H1 (cell line): ENCODE measurements around the gene DLG4. TPM values are rescaled to one million over a fixed set of nuclear protein-coding genes. Genes with fewer than 3 reads are reported as not detected.

ENCODE experiments used
- CTCF ChIA-PET: fragments of 300-600 bp; sonication (Branson Sonifier 250); formaldehyde crosslinking; loops from one replicate; lab custom pipeline; 2021; ENCODE audit not compliant: partially characterized antibody; lab: Charles Lee
- POLR2A ChIA-PET: fragments of 300-600 bp; sonication (Branson Sonifier 250); formaldehyde crosslinking; loops from one replicate; lab custom pipeline; 2021; ENCODE audit warnings: inconsistent platforms; ENCODE audit not compliant: partially characterized antibody; lab: Charles Lee
- DNase-seq, 2 experiments: peaks; one replicate each; pipeline versions ENCODE4 v3.0.0 to v3.0.0-alpha.2; 2010 to 2022; ENCODE audit warnings: low spot score in 2 of 2, low read depth in 1 of 2, mixed read lengths in 1 of 2
- FAIRE-seq: peaks from 2 replicates; lab custom pipeline; 2011; peaks lifted over from hg19 to GRCh38; lab: Jason Lieb, UNC
- H2AFZ ChIP-seq: 2 replicates; pipeline ENCODE4 v1.8.1; 2012; ENCODE audit warnings: low read length, inconsistent platforms
- H2AK5ac ChIP-seq: 2 replicates; pipeline ENCODE4 v1.6.1; 2013; ENCODE audit warnings: low read depth, low read length
- H2BK120ac ChIP-seq: replicated peaks from 2 replicates; pipeline ENCODE3; 2013; ENCODE audit warnings: low read depth, low read length, inconsistent platforms
- H2BK12ac ChIP-seq: 2 replicates; pipeline ENCODE4 v1.6.1; 2013; ENCODE audit warnings: low read depth, low read length
- H2BK15ac ChIP-seq: 2 replicates; pipeline ENCODE4 v1.6.1; 2013; ENCODE audit warnings: low read length
- H2BK20ac ChIP-seq: 2 replicates; pipeline ENCODE4 v1.6.1; 2013; ENCODE audit warnings: low read length
- H2BK5ac ChIP-seq: 2 replicates; pipeline ENCODE4 v1.6.1; 2013; ENCODE audit warnings: low read depth, low read length
- H3K14ac ChIP-seq: 2 replicates; pipeline ENCODE4 v1.6.1; 2013; ENCODE audit warnings: inconsistent platforms; ENCODE audit not compliant: insufficient read length
- H3K18ac ChIP-seq: 2 replicates; pipeline ENCODE4 v1.6.1; 2013; ENCODE audit warnings: low read length; ENCODE audit errors: extremely low read depth
- H3K23ac ChIP-seq: 2 replicates; pipeline ENCODE4 v1.6.1; 2013; ENCODE audit warnings: inconsistent platforms; ENCODE audit not compliant: insufficient read length
- H3K23me2 ChIP-seq: 2 replicates; pipeline ENCODE4 v1.6.1; 2013; ENCODE audit warnings: low read depth, low read length
- H3K27ac ChIP-seq: 2 replicates; pipeline ENCODE4 v1.6.1; 2011; ENCODE audit warnings: low read depth, low read length, inconsistent platforms
- H3K27me3 ChIP-seq, 4 experiments: replicated peaks in 1 of 4; 1 replicate in 1 of 4; 2 replicates in 3 of 4; pipeline versions ENCODE4 v1.6.1 to v1.8.1; 2011 to 2013; ENCODE audit warnings: low read length in 3 of 4, mild to moderate bottlenecking in 3 of 4, inconsistent platforms in 2 of 4, mixed read lengths in 2 of 4, moderate library complexity in 1 of 4; ENCODE audit not compliant: control insufficient read depth in 3 of 4, insufficient read depth in 3 of 4; ENCODE audit errors: extremely low read depth in 1 of 4
- H3K36me3 ChIP-seq, 4 experiments: 2 replicates each; pipeline versions ENCODE4 v1.6.1 to v1.8.1; 2011 to 2013; ENCODE audit warnings: mild to moderate bottlenecking in 4 of 4, low read length in 3 of 4, moderate library complexity in 2 of 4, control low read depth in 1 of 4, inconsistent platforms in 1 of 4; ENCODE audit not compliant: insufficient read depth in 4 of 4, control insufficient read depth in 2 of 4
- H3K4ac ChIP-seq: replicated peaks from 2 replicates; pipeline ENCODE3; 2013; ENCODE audit warnings: low read length, low read depth, mixed read lengths, inconsistent platforms; ENCODE audit not compliant: insufficient read length
- H3K4me1 ChIP-seq, 4 experiments: replicated peaks in 1 of 4; 1 replicate in 1 of 4; 2 replicates in 3 of 4; pipeline versions ENCODE4 v1.6.1 to v1.8.1; 2011 to 2013; ENCODE audit warnings: low read length in 3 of 4, inconsistent platforms in 2 of 4, mixed read lengths in 1 of 4; ENCODE audit not compliant: insufficient read depth in 4 of 4, control insufficient read depth in 3 of 4
- H3K4me2 ChIP-seq, 2 experiments: 2 replicates each; pipeline versions ENCODE4 v1.6.1 to v1.8.1; 2011 to 2013; ENCODE audit warnings: low read depth in 2 of 2, low read length in 2 of 2, control low read depth in 1 of 2, inconsistent platforms in 1 of 2, mild to moderate bottlenecking in 1 of 2; ENCODE audit not compliant: insufficient read depth in 1 of 2
- H3K4me3 ChIP-seq, 4 experiments: fragments of 200-600, 300-600 bp in 1 of 4; sonication (generic), shearing (Covaris generic), sonication (Bioruptor Twin) in 1 of 4; 2 replicates each; pipeline versions ENCODE4 v1.5.1 to v1.8.1; 2011 to 2016; ENCODE audit warnings: low read length in 4 of 4, low read depth in 3 of 4, control low read depth in 2 of 4, inconsistent platforms in 2 of 4, mild to moderate bottlenecking in 2 of 4, mixed read lengths in 1 of 4, moderate library complexity in 1 of 4; ENCODE audit not compliant: insufficient read depth in 2 of 4; ENCODE audit errors: extremely low read depth in 1 of 4
- H3K56ac ChIP-seq: replicated peaks from 2 replicates; pipeline ENCODE3; 2013; ENCODE audit warnings: low read depth, mild to moderate bottlenecking, mixed read lengths, low read length, inconsistent platforms; ENCODE audit not compliant: insufficient read length
- H3K79me1 ChIP-seq: 2 replicates; pipeline ENCODE4 v1.6.1; 2013; ENCODE audit warnings: low read depth, low read length, control low read depth
- H3K79me2 ChIP-seq, 2 experiments: 2 replicates each; pipeline versions ENCODE4 v1.6.1 to v1.8.1; 2012 to 2013; ENCODE audit warnings: low read length in 2 of 2, mild to moderate bottlenecking in 2 of 2, inconsistent platforms in 1 of 2; ENCODE audit not compliant: insufficient read depth in 2 of 2, control insufficient read depth in 1 of 2
- H3K9ac ChIP-seq, 4 experiments: replicated peaks in 1 of 4; 1 replicate in 1 of 4; 2 replicates in 3 of 4; pipeline versions ENCODE4 v1.6.1 to v1.8.1; 2011 to 2013; ENCODE audit warnings: low read depth in 3 of 4, low read length in 3 of 4, control low read depth in 2 of 4, mild to moderate bottlenecking in 2 of 4, moderate library complexity in 2 of 4, inconsistent platforms in 1 of 4; ENCODE audit errors: extremely low read depth in 1 of 4
- H3K9me3 ChIP-seq, 2 experiments: 2 replicates each; pipeline versions ENCODE4 v1.6.1 to v1.8.1; 2012 to 2013; ENCODE audit warnings: mild to moderate bottlenecking in 2 of 2, moderate library complexity in 2 of 2, control low read depth in 1 of 2, inconsistent platforms in 1 of 2, low read depth in 1 of 2, low read length in 1 of 2, mixed read lengths in 1 of 2; ENCODE audit not compliant: insufficient read depth in 2 of 2
- H4K20me1 ChIP-seq, 2 experiments: replicated peaks in 1 of 2; 2 replicates each; pipeline versions ENCODE3 to v1.8.1; 2011 to 2013; ENCODE audit warnings: inconsistent platforms in 2 of 2, low read length in 2 of 2, mild to moderate bottlenecking in 1 of 2; ENCODE audit not compliant: insufficient read depth in 2 of 2, control insufficient read depth in 1 of 2
- H4K5ac ChIP-seq: 2 replicates; pipeline ENCODE4 v1.6.1; 2013; ENCODE audit warnings: low read length, low read depth, mixed read lengths, inconsistent platforms; ENCODE audit not compliant: insufficient read length
- H4K8ac ChIP-seq: 2 replicates; pipeline ENCODE4 v1.8.0; 2013; ENCODE audit warnings: mild to moderate bottlenecking, moderate library complexity, low read length, inconsistent platforms; ENCODE audit not compliant: insufficient read depth; ENCODE audit errors: extremely low read depth
- H4K91ac ChIP-seq: replicated peaks from 2 replicates; pipeline ENCODE3; 2013; ENCODE audit warnings: low read length, mixed read lengths, inconsistent platforms; ENCODE audit not compliant: insufficient read length
- MAX ChIP-seq: IDR thresholded peaks from 2 replicates; pipeline ENCODE4 v1.6.1; 2012; ENCODE audit warnings: inconsistent platforms
- RFX5 ChIP-seq: IDR thresholded peaks from 2 replicates; pipeline ENCODE4 v1.6.1; 2011; ENCODE audit warnings: low read depth, low read length, improper control_type of control experiment, borderline replicate concordance
- WGBS, 2 experiments: shearing (Covaris generic) in 1 of 2; methylation state at CpG; one replicate each; pipeline versions ENCODE4 v1.1.6 to v1.1.7; 2013 to 2015; ENCODE audit warnings: low lambda C conversion rate in 2 of 2, mixed read lengths in 2 of 2, inconsistent platforms in 1 of 2, low coverage in 1 of 2, missing lambda C conversion rate in 1 of 2; ENCODE audit not compliant: insufficient replicate concordance in 2 of 2, insufficient coverage in 1 of 2, insufficient read length in 1 of 2; ENCODE audit errors: extremely low coverage in 1 of 2, missing lambda C conversion rate in 1 of 2; 5-methylcytosine and 5-hydroxymethylcytosine counted together
- polyA plus RNA-seq, 7 experiments: library from polyadenylated mRNA; depleted of rRNA in 3 of 7; stranded (reverse) in 5 of 7; unstranded in 2 of 7; fragments of >200 nt in 5 of 7; fragments of 200-250 nt in 2 of 7; gene quantifications; 1 replicate in 5 of 7; 2 replicates in 1 of 7; 4 replicates in 1 of 7; pipeline versions ENCODE4 v1.2.1 to v1.2.3, GENCODE V29; 2011 to 2013; ENCODE audit warnings: missing spikeins in 2 of 7, mixed read lengths in 2 of 7
- total RNA-seq: library from RNA; stranded (reverse); fragmentation: NEBNext Ultra II Directional; extraction: Animal tissue kit (Norgen Biotek cat#: 25700); gene quantifications from 2 replicates; pipeline ENCODE4 v1.2.1, GENCODE V29; 2021
- TF ChIP-seq, protein P1 (sequence below), 3 experiments: IDR thresholded peaks; 1 replicate in 2 of 3; 2 replicates in 1 of 3; pipeline versions ENCODE4 v1.5.1 to v1.6.1; 2011; ENCODE audit warnings: low read length in 3 of 3, mild to moderate bottlenecking in 3 of 3, inconsistent platforms in 2 of 3, low read depth in 1 of 3, moderate library complexity in 1 of 3; ENCODE audit not compliant: insufficient read depth in 1 of 3; ENCODE audit errors: control extremely low read depth in 1 of 3

The DLG4 gene
- total and polyA plus RNA-seq, 2 of the 8 experiments (the other 6 are each of a cell fraction or from before 2014, with no cell fraction given), result 18.9 to 45.9 TPM

DNA sequence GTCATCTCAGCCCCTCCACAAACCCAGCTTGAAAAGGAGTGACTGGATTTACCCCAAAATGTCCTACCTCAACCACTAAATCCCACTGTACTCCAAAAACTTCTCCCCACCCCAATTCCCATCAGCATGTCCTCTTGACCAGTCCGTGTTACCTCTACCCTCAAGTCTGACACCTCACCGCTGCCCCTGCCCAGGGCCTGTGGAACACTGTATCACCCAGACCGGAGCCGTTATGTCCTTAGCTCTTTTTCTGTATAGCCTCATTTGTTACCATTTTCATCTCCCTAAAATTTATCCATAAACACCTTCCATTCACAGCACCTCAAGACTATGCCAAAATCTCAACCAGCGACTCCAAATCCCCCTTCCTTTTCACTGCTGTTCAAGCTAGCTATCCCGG, 17.2 kb upstream of the DLG4 start:
- CTCF ChIA-PET, result interaction anchor here (0.7 to 6.4 kb wide), 4 partner anchors 16 to 215 kb away, joined by 3 to 46 read pairs (median 4); partner anchors contain the start of genes ACADVL and DLG4
- peak overlapping the region in 1 of 4 experiments; percentile 95; a peak in 2 of 8 replicates for H3K4me3 ChIP-seq
- 0 out of 2 replicates have a peak overlapping the region, but pooled peaks have one; percentile 41 for H4K8ac ChIP-seq
- H3K27ac ChIP-seq, result no peak overlapping the region
- POLR2A ChIA-PET, result interaction anchor here (1.2 to 19.7 kb wide), 9 partner anchors 12 to 352 kb away, joined by 3 to 386 read pairs (median 22); partner anchors contain the start of genes ACADVL, CLDN7, CTDNEP1 and DLG4
- no peak overlapping the region for H2BK20ac ChIP-seq
- no peak overlapping the region for H2AFZ ChIP-seq
- H2AK5ac ChIP-seq, result no peak overlapping the region
- H3K36me3 ChIP-seq, result peaks cover 15 to 36% (median 22%) of the 10 kb centered on the region in 4 experiments; a peak in 6 of 8 replicates
- no peak overlapping the region for H3K4ac ChIP-seq
- H2BK12ac ChIP-seq, result no peak overlapping the region
- DNase-seq (no peak), FAIRE-seq (no peak)
- peaks cover 5 to 24% (median 12%) of the 10 kb centered on the region in 4 experiments for H3K4me1 ChIP-seq
- H2BK120ac ChIP-seq, result no peak overlapping the region
- H2BK15ac ChIP-seq, result no peak overlapping the region
- WGBS, 2 experiments, result 92 to 100% methylated on average over 1 to 6 of the region's 6 CpGs
- TF ChIP-seq MAX (no peak), RFX5 (no peak)
- TF ChIP-seq, protein P1, sequence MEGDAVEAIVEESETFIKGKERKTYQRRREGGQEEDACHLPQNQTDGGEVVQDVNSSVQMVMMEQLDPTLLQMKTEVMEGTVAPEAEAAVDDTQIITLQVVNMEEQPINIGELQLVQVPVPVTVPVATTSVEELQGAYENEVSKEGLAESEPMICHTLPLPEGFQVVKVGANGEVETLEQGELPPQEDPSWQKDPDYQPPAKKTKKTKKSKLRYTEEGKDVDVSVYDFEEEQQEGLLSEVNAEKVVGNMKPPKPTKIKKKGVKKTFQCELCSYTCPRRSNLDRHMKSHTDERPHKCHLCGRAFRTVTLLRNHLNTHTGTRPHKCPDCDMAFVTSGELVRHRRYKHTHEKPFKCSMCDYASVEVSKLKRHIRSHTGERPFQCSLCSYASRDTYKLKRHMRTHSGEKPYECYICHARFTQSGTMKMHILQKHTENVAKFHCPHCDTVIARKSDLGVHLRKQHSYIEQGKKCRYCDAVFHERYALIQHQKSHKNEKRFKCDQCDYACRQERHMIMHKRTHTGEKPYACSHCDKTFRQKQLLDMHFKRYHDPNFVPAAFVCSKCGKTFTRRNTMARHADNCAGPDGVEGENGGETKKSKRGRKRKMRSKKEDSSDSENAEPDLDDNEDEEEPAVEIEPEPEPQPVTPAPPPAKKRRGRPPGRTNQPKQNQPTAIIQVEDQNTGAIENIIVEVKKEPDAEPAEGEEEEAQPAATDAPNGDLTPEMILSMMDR (IDR thresholded peaks at IDR 0.05; ENCODE audit: control extremely low read depth in 1 of 3, insufficient read depth in 1 of 3, low read depth in 1 of 3, low read length in 3 of 3), result no peak
- H4K20me1 ChIP-seq, result peaks cover 16 to 27% of the 10 kb centered on the region in 2 experiments
- H3K27me3 ChIP-seq, result no peaks in the 10 kb centered on the region
- no peak overlapping the region for H3K14ac ChIP-seq
- H3K9ac ChIP-seq, result no peak overlapping the region
- no peak overlapping the region for H3K18ac ChIP-seq
- H3K56ac ChIP-seq, result no peak overlapping the region
- H2BK5ac ChIP-seq, result no peak overlapping the region
- no peaks in the 10 kb centered on the region for H3K9me3 ChIP-seq
- H3K23ac ChIP-seq, result no peak overlapping the region
- H3K23me2 ChIP-seq, result peaks cover 7% of the 10 kb centered on the region; the same call in 1 of the 2 replicates
- H3K79me1 ChIP-seq, result peaks cover 12% of the 10 kb centered on the region
- no peak overlapping the region for H4K5ac ChIP-seq
- H4K91ac ChIP-seq, result no peak overlapping the region
- H3K79me2 ChIP-seq, result peaks cover 12 to 68% of the 10 kb centered on the region in 2 experiments
- peak overlapping the region; percentile 74 to 77; a peak in 3 of 4 replicates for H3K4me2 ChIP-seq
